ENCODE results near the gene COL5A1. TPM values are rescaled to one million over a fixed set of nuclear protein-coding genes. Genes with fewer than 3 reads are reported as not detected.

Gene COL5A1
- total RNA-seq, 4 donors from 2014 or later: 1.6 to 2.8 (median 2.3) TPM

DNA sequence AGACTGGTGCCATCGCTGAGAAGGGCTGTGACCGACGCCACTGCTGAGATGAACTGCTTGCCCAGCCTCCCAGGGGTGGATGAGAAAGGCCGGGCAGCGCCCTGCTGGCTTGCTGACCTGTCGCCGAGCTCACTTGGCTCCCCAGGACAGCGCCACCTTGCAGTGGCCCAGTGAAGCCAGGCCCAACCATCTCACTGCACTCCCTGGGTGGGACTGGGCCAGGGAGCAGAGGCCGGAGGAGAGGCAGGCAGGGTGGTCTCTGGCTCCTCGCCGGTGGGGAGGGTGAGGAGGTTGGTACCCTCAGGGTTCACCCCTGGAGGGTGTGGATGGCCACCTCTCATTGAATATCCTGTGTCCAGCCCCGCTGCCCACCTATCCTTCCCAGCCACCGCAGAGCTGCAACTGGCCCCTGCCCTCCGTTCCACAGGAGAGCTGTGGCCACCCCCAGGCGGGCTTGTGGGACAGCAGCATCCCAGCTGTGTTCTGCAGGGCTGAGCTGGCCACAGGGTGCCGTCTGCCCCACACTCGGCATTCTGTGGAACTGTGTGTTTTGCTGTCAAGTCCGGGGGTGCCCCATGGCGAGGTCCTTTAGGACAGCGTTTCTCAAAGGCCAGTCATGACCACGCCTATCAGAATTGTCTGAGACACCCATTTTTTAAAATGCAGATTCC lies 198.0 kb downstream of the COL5A1 start:
- Histone ChIP-seq H3K9me3 (no peaks in the 10 kb centered on the region), H3K4me1 (no peaks in the 10 kb centered on the region), H3K4me3 (no peak overlapping the region), H3K36me3 (no peaks in the 10 kb centered on the region), H3K27me3 (no peaks in the 10 kb centered on the region), H3K27ac (no peak overlapping the region)
- ATAC-seq: no peak
- in situ Hi-C loops (cut with MboI; ENCODE audit: low sequenced_read_pairs in 4 of 4): no loop called here
- no peak for DNase-seq
- TF ChIP-seq, protein P1, sequence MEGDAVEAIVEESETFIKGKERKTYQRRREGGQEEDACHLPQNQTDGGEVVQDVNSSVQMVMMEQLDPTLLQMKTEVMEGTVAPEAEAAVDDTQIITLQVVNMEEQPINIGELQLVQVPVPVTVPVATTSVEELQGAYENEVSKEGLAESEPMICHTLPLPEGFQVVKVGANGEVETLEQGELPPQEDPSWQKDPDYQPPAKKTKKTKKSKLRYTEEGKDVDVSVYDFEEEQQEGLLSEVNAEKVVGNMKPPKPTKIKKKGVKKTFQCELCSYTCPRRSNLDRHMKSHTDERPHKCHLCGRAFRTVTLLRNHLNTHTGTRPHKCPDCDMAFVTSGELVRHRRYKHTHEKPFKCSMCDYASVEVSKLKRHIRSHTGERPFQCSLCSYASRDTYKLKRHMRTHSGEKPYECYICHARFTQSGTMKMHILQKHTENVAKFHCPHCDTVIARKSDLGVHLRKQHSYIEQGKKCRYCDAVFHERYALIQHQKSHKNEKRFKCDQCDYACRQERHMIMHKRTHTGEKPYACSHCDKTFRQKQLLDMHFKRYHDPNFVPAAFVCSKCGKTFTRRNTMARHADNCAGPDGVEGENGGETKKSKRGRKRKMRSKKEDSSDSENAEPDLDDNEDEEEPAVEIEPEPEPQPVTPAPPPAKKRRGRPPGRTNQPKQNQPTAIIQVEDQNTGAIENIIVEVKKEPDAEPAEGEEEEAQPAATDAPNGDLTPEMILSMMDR (IDR thresholded peaks at IDR 0.05 in 4 of 5, conservative IDR thresholded peaks at IDR 0.05 in 1 of 5): no peak
- TF ChIP-seq POLR2A (IDR thresholded peaks at IDR 0.05): no peak
- intact Hi-C loops (cut with DNase I; ENCODE audit: low total_unique reads): no loop called here

DNA sequence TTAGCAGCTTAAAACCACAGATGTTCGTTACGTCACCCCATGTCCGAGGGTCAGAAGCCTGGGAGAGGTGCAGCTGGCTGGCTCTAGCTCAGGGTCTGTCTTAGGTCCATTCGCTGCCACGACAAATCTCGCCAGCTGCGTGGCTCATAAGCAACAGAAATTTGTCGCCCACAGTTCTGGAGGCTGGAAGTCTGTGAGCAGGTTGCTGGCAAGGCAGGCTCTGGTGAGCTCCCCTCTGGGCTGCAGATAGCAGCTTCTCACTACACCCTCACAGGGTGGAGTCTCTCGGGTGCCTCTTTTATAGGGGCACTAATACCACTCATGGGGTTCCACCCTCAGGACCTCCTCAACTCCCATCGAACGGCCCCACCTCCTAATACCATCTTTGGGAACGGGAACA lies 198.9 kb downstream of the COL5A1 start:
- Histone ChIP-seq H3K9me3 (no peaks in the 10 kb centered on the region), H3K36me3 (no peaks in the 10 kb centered on the region), H3K4me1 (no peaks in the 10 kb centered on the region), H3K27ac (no peak overlapping the region), H3K4me3 (no peak overlapping the region), H3K27me3 (no peaks in the 10 kb centered on the region)
- DNase-seq: no peak
- TF ChIP-seq, protein P1 (IDR thresholded peaks at IDR 0.05 in 4 of 5, conservative IDR thresholded peaks at IDR 0.05 in 1 of 5): no peak
- TF ChIP-seq POLR2A (IDR thresholded peaks at IDR 0.05): no peak
- in situ Hi-C loops (cut with MboI; ENCODE audit: low sequenced_read_pairs in 4 of 4) (no loop called here), intact Hi-C loops (cut with DNase I; ENCODE audit: low total_unique reads) (no loop called here)
- no peak for ATAC-seq

DNA sequence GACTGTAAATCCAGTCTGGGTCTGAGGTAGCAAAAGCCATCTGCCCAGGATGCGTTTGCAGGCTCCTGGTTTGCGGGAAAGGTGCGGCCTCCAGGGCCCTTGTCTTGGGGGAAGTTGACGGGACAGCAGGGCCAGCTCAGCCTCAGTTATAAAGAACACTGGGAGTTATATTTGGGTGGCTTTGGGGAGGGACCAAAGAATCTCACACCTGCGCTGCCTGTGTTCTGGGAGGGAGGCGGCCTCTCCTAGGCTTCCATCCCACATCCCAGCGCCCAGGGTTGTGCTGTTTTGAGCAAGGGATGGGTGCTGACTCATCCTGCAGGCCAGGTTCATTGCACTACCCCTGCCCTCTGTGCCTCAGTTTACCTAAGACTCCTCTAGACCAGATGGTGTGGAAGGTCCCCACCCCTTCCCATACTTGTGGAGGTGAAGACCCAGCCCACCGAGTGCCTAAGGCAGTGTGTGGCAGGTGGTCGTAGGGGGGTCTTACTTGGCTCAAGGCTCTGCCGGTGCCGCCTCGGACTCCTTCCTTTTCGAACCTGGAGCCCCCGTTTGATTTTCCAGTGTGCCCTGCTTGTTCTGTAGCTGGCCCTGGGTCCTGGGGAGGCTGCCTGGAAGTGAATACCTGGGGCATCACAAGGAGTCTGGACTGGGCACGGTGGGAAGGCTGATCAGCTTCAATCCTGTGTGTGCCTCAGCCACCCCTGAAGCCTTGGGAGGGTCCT lies 199.7 kb downstream of the COL5A1 start:
- TF ChIP-seq POLR2A (IDR thresholded peaks at IDR 0.05): no peak
- TF ChIP-seq, protein P1 (IDR thresholded peaks at IDR 0.05 in 4 of 5, conservative IDR thresholded peaks at IDR 0.05 in 1 of 5): no peak
- no peak for DNase-seq
- Histone ChIP-seq H3K27me3 (no peaks in the 10 kb centered on the region), H3K4me3 (no peak overlapping the region), H3K4me1 (no peaks in the 10 kb centered on the region), H3K9me3 (no peaks in the 10 kb centered on the region), H3K36me3 (no peaks in the 10 kb centered on the region), H3K27ac (no peak overlapping the region)
- no peak for ATAC-seq
- intact Hi-C loops (cut with DNase I; ENCODE audit: low total_unique reads): no loop called here
- in situ Hi-C loops (cut with MboI; ENCODE audit: low sequenced_read_pairs in 4 of 4): no loop called here

DNA sequence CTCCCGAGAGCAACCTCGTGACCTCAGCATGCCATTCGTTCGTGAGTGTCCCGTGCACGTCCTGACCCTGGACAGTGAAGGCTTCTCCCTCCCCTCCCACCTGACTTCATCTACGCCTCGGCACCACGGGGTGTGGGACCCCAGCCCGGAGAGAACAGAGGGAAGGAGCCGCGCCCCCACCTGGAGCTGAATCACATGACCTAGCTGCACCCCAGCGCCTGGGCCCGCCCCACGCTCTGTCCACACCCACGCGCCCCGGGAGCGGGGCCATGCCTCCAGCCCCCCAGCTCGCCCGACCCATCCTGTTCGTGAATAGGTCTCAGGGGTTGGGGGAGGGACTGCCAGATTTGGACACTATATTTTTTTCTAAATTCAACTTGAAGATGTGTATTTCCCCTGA lies 200.7 kb downstream of the COL5A1 start:
- Histone ChIP-seq H3K4me3 (no peak overlapping the region), H3K27ac (no peak overlapping the region), H3K27me3 (no peaks in the 10 kb centered on the region), H3K9me3 (no peaks in the 10 kb centered on the region), H3K36me3 (no peaks in the 10 kb centered on the region), H3K4me1 (no peaks in the 10 kb centered on the region)
- no peak for DNase-seq
- in situ Hi-C loops (cut with MboI; ENCODE audit: low sequenced_read_pairs in 4 of 4): no loop called here
- intact Hi-C loops (cut with DNase I; ENCODE audit: low total_unique reads): no loop called here
- ATAC-seq: no peak
- no peak for TF ChIP-seq POLR2A (IDR thresholded peaks at IDR 0.05)
- TF ChIP-seq, protein P1 (IDR thresholded peaks at IDR 0.05 in 4 of 5, conservative IDR thresholded peaks at IDR 0.05 in 1 of 5): no peak
